AG04450 (cell line): ENCODE results near the gene LIF. TPM values are rescaled to one million over a fixed set of nuclear protein-coding genes. Genes with fewer than 3 reads are reported as not detected.

Source experiments
- CTCF ChIA-PET: fragments of 300-600, 350-600 bp; formaldehyde crosslinking; extraction: SDS; loops from one replicate; lab custom pipeline; 2022; ENCODE audit warnings: antibody characterized with exemption, inconsistent platforms; lab: Charles Lee
- POLR2A ChIA-PET: fragments of 350-600 bp; formaldehyde crosslinking; extraction: SDS; loops from one replicate; lab custom pipeline; 2021; ENCODE audit warnings: antibody characterized with exemption, inconsistent platforms; lab: Yijun Ruan, JAX
- DNase-seq: peaks from one replicate; pipeline ENCODE4 v3.0.0-alpha.2; 2011; ENCODE audit warnings: low read depth, low spot score
- H3K27ac ChIP-seq: one replicate; pipeline ENCODE4 v1.5.1; 2012; ENCODE audit warnings: low read depth, low read length, control low read depth
- H3K27me3 ChIP-seq: one replicate; pipeline ENCODE4 v1.6.0; 2012; ENCODE audit warnings: low read length; ENCODE audit not compliant: control insufficient read depth, insufficient read depth
- H3K4me3 ChIP-seq: 2 replicates; pipeline ENCODE4 v1.5.1; 2011; ENCODE audit warnings: mild to moderate bottlenecking, low read depth, low read length, control low read depth
- H3K9me3 ChIP-seq: 2 replicates; pipeline ENCODE4 v1.5.1; 2012; ENCODE audit warnings: low read length; ENCODE audit not compliant: control insufficient read depth, insufficient read depth
- polyA plus RNA-seq: library from polyadenylated mRNA; depleted of rRNA; stranded (reverse); fragments of >200 nt; gene quantifications from 2 replicates; pipeline ENCODE4 v1.2.3, GENCODE V29; 2011
- TF ChIP-seq, protein P1 (sequence below): IDR thresholded peaks from 2 replicates; pipeline ENCODE4 v1.5.1; 2011; ENCODE audit warnings: low read depth, low read length, control low read depth, inconsistent platforms

Gene LIF
- polyA plus RNA-seq, 1 experiment, result 53.9 TPM

DNA sequence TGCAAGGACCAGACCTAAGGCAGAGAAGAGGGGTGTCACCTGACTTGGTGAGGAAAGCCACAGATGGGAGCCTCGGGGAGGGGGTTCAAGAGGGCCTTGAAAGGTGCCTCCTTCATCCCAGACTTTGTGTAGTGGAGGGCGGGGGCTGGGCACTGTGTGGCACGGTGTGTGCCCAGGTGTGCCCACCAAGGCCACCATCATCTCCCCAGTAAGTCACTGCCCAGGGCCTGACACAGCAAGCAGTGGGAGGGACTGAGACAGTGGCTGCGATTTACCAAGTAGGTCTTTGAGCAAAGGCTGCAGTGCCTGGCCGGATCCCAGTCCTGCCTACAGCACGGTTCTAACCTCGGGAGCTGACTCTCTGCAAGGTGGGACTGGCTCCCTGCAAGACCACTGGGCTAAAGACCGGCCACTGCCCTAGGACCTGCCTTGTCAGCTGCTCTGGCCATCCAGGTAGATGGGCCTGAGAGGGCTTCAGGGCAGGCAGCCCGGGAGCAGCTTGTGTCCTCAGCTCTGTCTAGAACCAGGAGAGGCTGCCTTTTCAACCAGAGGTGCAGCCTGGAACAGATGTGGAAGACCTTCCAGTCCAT, 18.7 kb upstream of the LIF start:
- Histone ChIP-seq H3K27ac (no peak overlapping the region), H3K9me3 (no peaks in the 10 kb centered on the region; the same call in 1 of the 2 replicates), H3K27me3 (no peaks in the 10 kb centered on the region), H3K4me3 (no peak overlapping the region)
- ChIA-PET POLR2A (interaction anchor here (0.6 kb wide), 1 partner anchor 47 kb away, joined by 3 read pairs; no protein-coding TSS in a partner anchor), CTCF (interaction anchor here (0.7 to 2.4 kb wide), 3 partner anchors 12 to 122 kb away, joined by 4 to 19 read pairs (median 4); partner anchors contain the start of gene RNF215)
- TF ChIP-seq, protein P1, sequence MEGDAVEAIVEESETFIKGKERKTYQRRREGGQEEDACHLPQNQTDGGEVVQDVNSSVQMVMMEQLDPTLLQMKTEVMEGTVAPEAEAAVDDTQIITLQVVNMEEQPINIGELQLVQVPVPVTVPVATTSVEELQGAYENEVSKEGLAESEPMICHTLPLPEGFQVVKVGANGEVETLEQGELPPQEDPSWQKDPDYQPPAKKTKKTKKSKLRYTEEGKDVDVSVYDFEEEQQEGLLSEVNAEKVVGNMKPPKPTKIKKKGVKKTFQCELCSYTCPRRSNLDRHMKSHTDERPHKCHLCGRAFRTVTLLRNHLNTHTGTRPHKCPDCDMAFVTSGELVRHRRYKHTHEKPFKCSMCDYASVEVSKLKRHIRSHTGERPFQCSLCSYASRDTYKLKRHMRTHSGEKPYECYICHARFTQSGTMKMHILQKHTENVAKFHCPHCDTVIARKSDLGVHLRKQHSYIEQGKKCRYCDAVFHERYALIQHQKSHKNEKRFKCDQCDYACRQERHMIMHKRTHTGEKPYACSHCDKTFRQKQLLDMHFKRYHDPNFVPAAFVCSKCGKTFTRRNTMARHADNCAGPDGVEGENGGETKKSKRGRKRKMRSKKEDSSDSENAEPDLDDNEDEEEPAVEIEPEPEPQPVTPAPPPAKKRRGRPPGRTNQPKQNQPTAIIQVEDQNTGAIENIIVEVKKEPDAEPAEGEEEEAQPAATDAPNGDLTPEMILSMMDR, result no peak
- no peak for DNase-seq

DNA sequence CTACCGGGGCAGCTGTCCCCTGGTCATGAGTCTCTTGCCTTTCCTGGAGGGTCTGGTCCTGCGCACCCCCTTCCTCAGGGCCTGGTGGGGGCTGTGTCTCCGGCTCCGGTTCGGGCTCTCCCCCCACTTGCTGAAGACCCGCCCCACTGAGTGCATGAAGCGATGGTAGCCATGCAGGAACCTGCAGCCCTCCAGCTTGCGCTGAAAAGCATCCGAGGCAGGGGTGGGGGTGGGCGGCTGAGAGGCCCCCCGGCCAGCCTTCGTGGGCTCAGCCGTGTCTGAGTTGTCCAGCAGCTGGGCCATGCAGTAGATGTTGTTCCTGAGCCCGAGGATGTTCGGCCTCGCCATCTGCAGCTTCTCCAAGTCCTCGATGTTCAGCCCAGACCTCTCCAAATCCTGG, 17.3 kb upstream of the LIF start:
- Histone ChIP-seq H3K27me3 (no peaks in the 10 kb centered on the region), H3K27ac (no peak overlapping the region), H3K4me3 (no peak overlapping the region), H3K9me3 (no peaks in the 10 kb centered on the region; the same call in 1 of the 2 replicates)
- no peak for DNase-seq
- ChIA-PET POLR2A (interaction anchor here (1.2 kb wide), 1 partner anchor 93 kb away, joined by 3 read pairs; the partner anchor contains the start of genes CCDC157 and SF3A1), CTCF (interaction anchor here (0.6 to 2.4 kb wide), 9 partner anchors 13 to 317 kb away, joined by 3 to 19 read pairs (median 4); partner anchors contain the start of gene RNF215)
- TF ChIP-seq, protein P1, result no peak

DNA sequence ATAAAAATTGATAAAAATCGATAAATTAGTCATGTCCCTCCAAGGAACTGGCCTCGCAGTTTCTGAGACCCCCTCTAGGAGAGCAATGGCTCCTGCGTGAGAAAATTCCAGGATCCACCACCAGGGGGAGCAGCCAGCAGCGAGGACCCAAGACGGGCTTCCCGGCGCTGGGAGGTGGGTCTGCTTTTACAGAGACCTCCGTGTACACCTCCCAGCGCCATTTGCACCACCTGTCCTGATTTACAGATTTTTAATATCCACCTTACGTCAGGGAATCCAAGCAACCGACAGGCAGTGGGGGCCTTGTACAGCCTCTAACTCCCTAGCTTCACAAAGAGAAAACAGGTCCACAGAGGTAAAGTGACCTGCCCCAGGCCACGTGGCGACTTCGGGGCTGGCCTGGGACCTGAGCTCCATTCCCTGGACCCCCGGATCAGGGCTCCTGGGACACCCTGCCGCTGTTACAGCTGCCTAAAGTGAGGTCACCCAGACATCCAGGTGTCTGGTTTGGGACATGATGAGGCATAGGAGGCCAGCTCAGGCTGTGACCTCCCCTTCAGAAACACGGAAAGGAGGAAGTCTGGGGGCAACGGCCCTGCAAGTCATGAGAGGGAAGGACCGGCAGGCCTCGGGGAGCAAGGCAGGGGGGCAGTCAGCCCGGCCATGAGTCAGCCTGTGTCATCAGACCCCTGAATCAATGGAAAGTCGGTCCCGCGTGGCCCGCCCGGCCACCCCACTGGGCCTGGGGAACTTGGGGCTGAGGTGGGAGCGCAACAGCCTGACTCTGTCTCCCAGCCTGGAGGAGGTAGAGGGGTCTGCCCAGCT, 16.6 kb upstream of the LIF start:
- peak overlapping the region; percentile 32 for H3K4me3 ChIP-seq
- ChIA-PET CTCF (interaction anchor here (0.6 to 2.4 kb wide), 19 partner anchors 12 to 490 kb away, joined by 3 to 19 read pairs (median 4); partner anchors contain the start of gene RNF215), POLR2A (interaction anchor here (1.2 kb wide), 1 partner anchor 94 kb away, joined by 3 read pairs; the partner anchor contains the start of genes CCDC157 and SF3A1)
- H3K27ac ChIP-seq, result no peak overlapping the region
- TF ChIP-seq, protein P1, result peak; percentile 97
- H3K9me3 ChIP-seq, result no peaks in the 10 kb centered on the region; the same call in 1 of the 2 replicates
- DNase-seq, result no peak
- H3K27me3 ChIP-seq, result no peaks in the 10 kb centered on the region

DNA sequence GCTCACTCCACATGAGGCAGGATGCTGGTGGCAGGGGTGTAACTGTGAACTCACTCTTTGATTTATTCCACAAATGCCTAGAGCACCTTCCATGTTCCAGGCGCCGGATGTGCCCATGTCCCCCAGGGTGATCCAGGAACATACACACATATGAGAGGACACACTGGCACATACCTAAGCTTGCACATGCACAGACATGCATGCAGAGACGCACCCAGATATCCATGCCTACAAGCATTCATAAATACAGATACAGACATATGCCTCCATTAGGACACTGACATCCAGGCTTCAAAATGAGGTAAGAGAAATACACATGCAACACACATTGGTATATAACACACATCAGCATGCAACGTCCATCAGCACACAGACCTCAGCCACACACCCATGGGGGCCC, 15.6 kb upstream of the LIF start:
- Histone ChIP-seq H3K27me3 (no peaks in the 10 kb centered on the region), H3K27ac (no peak overlapping the region), H3K9me3 (no peaks in the 10 kb centered on the region; the same call in 1 of the 2 replicates), H3K4me3 (no peak overlapping the region)
- no peak for DNase-seq
- TF ChIP-seq, protein P1, result no peak
- CTCF ChIA-PET, result interaction anchor here (1.8 to 2.3 kb wide), 3 partner anchors 16 to 154 kb away, joined by 6 to 13 read pairs (median 12); partner anchors contain the start of gene RNF215
- POLR2A ChIA-PET, result no interaction called here
